IMR-90 (cell line): ENCODE measurements around the gene MFAP4.

ENCODE experiments used
- CEBPB ChIP-seq: IDR thresholded peaks from 2 replicates; pipeline ENCODE4 v1.6.1; 2012; ENCODE audit warnings: low read depth, low read length, improper control_type of control experiment
- CTCF ChIP-seq: conservative IDR thresholded peaks from 2 replicates; pipeline ENCODE4 v1.5.1; 2012; ENCODE audit warnings: mild to moderate bottlenecking, low read depth, low read length, improper control_type of control experiment
- POLR2A ChIP-seq: IDR thresholded peaks from 2 replicates; pipeline ENCODE4 v1.6.1; 2012; ENCODE audit warnings: mild to moderate bottlenecking, low read depth, low read length
- RAD21 ChIP-seq: IDR thresholded peaks from 2 replicates; pipeline ENCODE4 v1.6.1; 2012; ENCODE audit warnings: low read length, improper control_type of control experiment
- RCOR1 ChIP-seq: IDR thresholded peaks from 2 replicates; pipeline ENCODE4 v1.6.1; 2012; ENCODE audit warnings: mild to moderate bottlenecking, low read length, improper control_type of control experiment; ENCODE audit not compliant: insufficient replicate concordance
- RFX5 ChIP-seq: IDR thresholded peaks from 2 replicates; pipeline ENCODE4 v1.8.0; 2012; ENCODE audit warnings: low read depth, mild to moderate bottlenecking, low read length, moderate library complexity
- SMC3 ChIP-seq: fragments of 150-350 bp; IDR thresholded peaks from 2 replicates; pipeline ENCODE4 v1.6.1; 2016; ENCODE audit warnings: low read depth, mild to moderate bottlenecking, antibody characterized with exemption, low read length, moderate library complexity
- USF2 ChIP-seq: fragments of 150-350 bp; IDR thresholded peaks from 2 replicates; pipeline ENCODE4 v1.6.1; 2017; ENCODE audit warnings: mild to moderate bottlenecking, antibody characterized with exemption, low read length, low read depth

GRCh38 chr17:19383681-19384470 is 3.1 kb downstream of the MFAP4 start:
- TF ChIP-seq RFX5, result no peak
- TF ChIP-seq CEBPB, result no peak
- TF ChIP-seq POLR2A, result no peak
- no peak for TF ChIP-seq CTCF
- no peak for TF ChIP-seq RAD21
- no peak for TF ChIP-seq USF2
- no peak for TF ChIP-seq SMC3
- TF ChIP-seq RCOR1, result no peak
